Parathyroid adenoma (tissue), 2 donors: ENCODE measurements around the gene SLC8A3.

Experiments used
- H2AFZ ChIP-seq: fragments of 300-600 bp; sonication (generic); one replicate; pipeline ENCODE4 v1.7.0; 2017; ENCODE audit warnings: antibody characterized with exemption, mild to moderate bottlenecking
- H3K27ac ChIP-seq: fragments of 300-600 bp; sonication (generic); one replicate; pipeline ENCODE4 v1.7.0; 2017
- H3K27me3 ChIP-seq: fragments of 300-600 bp; sonication (generic); one replicate; pipeline ENCODE4 v1.7.0; 2017; ENCODE audit warnings: low read length; ENCODE audit not compliant: control insufficient read depth, insufficient read depth
- H3K36me3 ChIP-seq: fragments of 300-600 bp; sonication (generic); one replicate; pipeline ENCODE4 v1.7.0; 2017; ENCODE audit warnings: low read length; ENCODE audit not compliant: control insufficient read depth, insufficient read depth
- H3K4me1 ChIP-seq: fragments of 300-600 bp; sonication (generic); one replicate; pipeline ENCODE4 v1.7.0; 2017; ENCODE audit warnings: control low read depth
- H3K4me2 ChIP-seq: fragments of 300-600 bp; sonication (generic); one replicate; pipeline ENCODE4 v1.7.0; 2017; ENCODE audit warnings: low read length
- H3K4me3 ChIP-seq: fragments of 300-600 bp; sonication (generic); one replicate; pipeline ENCODE4 v1.7.0; 2017; ENCODE audit warnings: low read depth, low read length
- H3K79me2 ChIP-seq: fragments of 300-600 bp; sonication (generic); one replicate; pipeline ENCODE4 v1.7.0; 2017; ENCODE audit warnings: control low read depth
- H3K9ac ChIP-seq: fragments of 300-600 bp; sonication (generic); one replicate; pipeline ENCODE4 v1.7.0; 2017; ENCODE audit warnings: mild to moderate bottlenecking
- H3K9me3 ChIP-seq: fragments of 300-600 bp; sonication (generic); one replicate; pipeline ENCODE4 v1.7.0; 2017; ENCODE audit warnings: low read length; ENCODE audit not compliant: control insufficient read depth
- TF ChIP-seq, protein P1 (sequence below): fragments of 300-600 bp; sonication (generic); IDR thresholded peaks from one replicate; pipeline ENCODE4 v1.7.0; 2017; ENCODE audit warnings: antibody characterized with exemption, mild to moderate bottlenecking
- donor health status: primary hyperparathyroidism.

The SLC8A3 gene

DNA sequence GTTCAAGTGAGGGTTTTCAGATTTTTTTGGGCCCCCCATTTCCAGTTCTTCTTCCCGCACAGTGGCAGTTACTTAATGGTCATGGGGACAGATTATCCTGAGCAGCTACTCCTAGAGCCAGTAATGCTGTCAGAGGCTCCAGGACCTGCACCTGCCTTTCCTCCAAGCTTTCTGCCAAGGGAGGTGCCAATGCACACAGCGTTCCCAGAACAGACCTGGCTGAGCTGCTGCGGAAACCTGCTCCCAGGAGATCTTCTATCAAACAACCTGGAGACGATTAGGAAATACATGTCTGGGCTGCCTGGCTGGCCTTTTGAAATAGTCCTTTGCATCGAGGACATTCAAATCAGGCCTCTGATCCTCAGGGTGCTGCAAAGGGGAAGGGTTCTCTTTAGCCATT, 120.9 kb downstream of the SLC8A3 start:
- no peak overlapping the region for H3K4me3 ChIP-seq

GRCh38 chr14:70064136-70064865, 124.5 kb downstream of the SLC8A3 start:
- H3K9ac ChIP-seq = no peak overlapping the region
- H3K9me3 ChIP-seq = no peaks in the 10 kb centered on the region
- H3K4me1 ChIP-seq = no peaks in the 10 kb centered on the region
- H3K79me2 ChIP-seq = no peaks in the 10 kb centered on the region
- TF ChIP-seq, protein P1, sequence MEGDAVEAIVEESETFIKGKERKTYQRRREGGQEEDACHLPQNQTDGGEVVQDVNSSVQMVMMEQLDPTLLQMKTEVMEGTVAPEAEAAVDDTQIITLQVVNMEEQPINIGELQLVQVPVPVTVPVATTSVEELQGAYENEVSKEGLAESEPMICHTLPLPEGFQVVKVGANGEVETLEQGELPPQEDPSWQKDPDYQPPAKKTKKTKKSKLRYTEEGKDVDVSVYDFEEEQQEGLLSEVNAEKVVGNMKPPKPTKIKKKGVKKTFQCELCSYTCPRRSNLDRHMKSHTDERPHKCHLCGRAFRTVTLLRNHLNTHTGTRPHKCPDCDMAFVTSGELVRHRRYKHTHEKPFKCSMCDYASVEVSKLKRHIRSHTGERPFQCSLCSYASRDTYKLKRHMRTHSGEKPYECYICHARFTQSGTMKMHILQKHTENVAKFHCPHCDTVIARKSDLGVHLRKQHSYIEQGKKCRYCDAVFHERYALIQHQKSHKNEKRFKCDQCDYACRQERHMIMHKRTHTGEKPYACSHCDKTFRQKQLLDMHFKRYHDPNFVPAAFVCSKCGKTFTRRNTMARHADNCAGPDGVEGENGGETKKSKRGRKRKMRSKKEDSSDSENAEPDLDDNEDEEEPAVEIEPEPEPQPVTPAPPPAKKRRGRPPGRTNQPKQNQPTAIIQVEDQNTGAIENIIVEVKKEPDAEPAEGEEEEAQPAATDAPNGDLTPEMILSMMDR = no peak
- H3K27ac ChIP-seq = no peak overlapping the region
- no peak overlapping the region for H3K4me3 ChIP-seq
- no peak overlapping the region for H3K4me2 ChIP-seq
- H3K27me3 ChIP-seq = no peaks in the 10 kb centered on the region
- H2AFZ ChIP-seq = no peak overlapping the region
- no peaks in the 10 kb centered on the region for H3K36me3 ChIP-seq

More for the DNA sequence above, 120.9 kb downstream of the SLC8A3 start:
- Histone ChIP-seq H3K79me2 (no peaks in the 10 kb centered on the region), H3K36me3 (no peaks in the 10 kb centered on the region), H3K27ac (no peak overlapping the region), H2AFZ (no peak overlapping the region), H3K27me3 (no peaks in the 10 kb centered on the region), H3K9me3 (no peaks in the 10 kb centered on the region), H3K9ac (no peak overlapping the region), H3K4me1 (no peaks in the 10 kb centered on the region), H3K4me2 (no peak overlapping the region)
- TF ChIP-seq, protein P1 = no peak

DNA sequence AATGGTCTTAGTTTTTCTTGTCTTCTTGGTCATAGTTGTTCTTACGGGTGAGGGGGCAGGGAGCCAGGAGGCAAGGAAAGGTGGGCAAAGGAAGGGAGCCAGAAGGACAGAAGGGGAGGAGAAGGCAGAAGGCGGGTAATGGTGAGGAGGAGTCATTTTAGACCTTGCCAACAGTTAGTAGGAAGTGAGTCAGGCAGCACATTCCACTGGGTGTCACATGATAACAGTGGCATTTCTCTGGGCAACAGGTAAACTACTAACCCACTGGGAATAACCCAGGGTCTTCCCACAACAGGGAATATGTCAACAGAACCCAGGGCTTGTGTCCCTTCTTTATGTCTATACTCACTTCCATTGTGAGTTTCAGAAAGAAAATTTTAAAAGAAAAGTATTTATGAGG, 127.6 kb downstream of the SLC8A3 start:
- Histone ChIP-seq H3K4me1 (no peaks in the 10 kb centered on the region), H3K27me3 (no peaks in the 10 kb centered on the region), H3K4me2 (no peak overlapping the region), H2AFZ (no peak overlapping the region), H3K36me3 (no peaks in the 10 kb centered on the region), H3K27ac (no peak overlapping the region), H3K9ac (no peak overlapping the region), H3K79me2 (no peaks in the 10 kb centered on the region), H3K9me3 (no peaks in the 10 kb centered on the region), H3K4me3 (no peak overlapping the region)
- TF ChIP-seq, protein P1 = no peak

DNA sequence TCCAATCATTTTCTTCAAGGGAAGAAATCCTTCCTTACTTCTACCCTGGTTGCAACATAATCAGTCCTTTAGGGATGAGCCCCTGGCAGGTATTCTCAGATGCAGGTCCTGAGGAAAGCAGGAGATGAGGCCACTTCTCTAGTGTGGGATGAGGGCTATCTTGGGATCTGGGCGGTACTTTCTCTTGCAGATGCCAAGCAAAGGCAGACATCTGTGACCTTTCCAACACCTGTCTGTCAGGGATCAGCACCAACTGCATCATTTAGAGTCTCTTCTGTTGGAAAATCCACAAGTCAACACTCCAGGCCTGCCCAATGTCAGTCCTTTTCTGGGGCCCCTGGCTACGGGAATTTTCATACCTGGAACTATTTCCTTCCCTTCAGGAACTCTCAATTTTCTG, 129.2 kb downstream of the SLC8A3 start:
- no peaks in the 10 kb centered on the region for H3K4me1 ChIP-seq
- H3K79me2 ChIP-seq = no peaks in the 10 kb centered on the region
- no peaks in the 10 kb centered on the region for H3K36me3 ChIP-seq
- no peaks in the 10 kb centered on the region for H3K9me3 ChIP-seq
- H2AFZ ChIP-seq = no peak overlapping the region
- TF ChIP-seq, protein P1 = no peak
- no peak overlapping the region for H3K4me2 ChIP-seq
- H3K27me3 ChIP-seq = no peaks in the 10 kb centered on the region
- no peak overlapping the region for H3K27ac ChIP-seq
- no peak overlapping the region for H3K9ac ChIP-seq
- H3K4me3 ChIP-seq = no peak overlapping the region
